Measurements from ENCODE around the gene DDI2. TPM values are rescaled to one million over a fixed set of nuclear protein-coding genes. Genes with fewer than 3 reads are reported as not detected.

The DDI2 gene
- total RNA-seq, 2 donors from 2014 or later: 23.6 to 25.1 TPM

DNA sequence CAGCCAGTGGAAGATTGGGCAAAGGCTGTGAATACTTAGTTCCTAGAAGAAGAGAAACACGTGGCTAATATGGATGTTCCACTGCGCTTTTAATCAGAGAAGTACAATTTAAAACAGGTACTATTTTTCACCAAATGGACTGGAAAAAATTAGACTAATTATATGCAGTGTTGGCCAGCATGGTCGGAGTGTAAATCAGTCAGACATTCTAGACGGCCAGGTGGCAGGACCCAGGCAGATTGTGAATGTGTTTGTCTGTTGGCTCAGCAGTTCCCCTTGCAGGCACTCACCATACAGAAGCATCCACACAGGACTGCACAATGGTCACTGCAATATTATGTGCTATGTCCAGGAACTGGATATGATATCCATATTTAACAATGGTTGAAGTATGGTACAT lies 94.9 kb downstream of the DDI2 start:
- no peak for ATAC-seq
- intact Hi-C loops (cut with DNase I): no loop called here
- DNase-seq: no peak

DNA sequence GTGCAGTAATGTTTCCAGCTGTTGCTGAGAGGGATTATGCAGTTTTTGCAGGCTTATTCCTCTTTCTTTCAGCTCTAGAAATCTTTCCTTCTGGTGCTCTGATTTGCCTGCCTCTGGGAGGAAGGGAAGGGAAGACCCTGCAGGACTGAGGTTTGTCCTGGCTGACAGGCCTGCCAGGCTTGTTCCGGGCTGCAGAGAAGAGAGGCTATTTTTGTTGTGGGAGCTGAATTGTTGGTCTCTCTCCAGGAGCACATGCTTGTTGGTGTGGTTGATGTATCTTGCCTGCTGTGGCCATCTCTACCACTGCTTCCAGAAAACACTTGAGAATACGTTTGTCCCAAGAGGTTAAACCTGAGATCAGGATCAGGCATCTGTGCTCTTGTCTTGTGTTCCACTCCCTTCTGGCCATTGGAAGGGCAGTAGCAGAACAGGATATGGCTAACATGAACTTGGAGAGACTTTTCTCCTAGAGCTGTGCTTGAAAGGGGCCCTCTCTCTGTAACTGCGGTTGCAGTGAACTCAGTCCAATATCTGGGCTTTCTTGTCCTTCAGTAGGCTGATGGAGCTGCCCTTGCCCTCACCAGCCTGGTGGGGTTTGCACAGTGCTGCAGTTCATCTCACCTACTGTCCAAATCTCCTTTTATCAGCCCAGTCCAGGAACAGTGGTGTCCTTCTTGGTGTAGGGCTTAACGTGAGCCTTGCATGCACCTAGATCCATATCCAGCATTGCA lies 97.3 kb downstream of the DDI2 start:
- DNase-seq (no peak), ATAC-seq (peak; percentile 81 to 86)
- intact Hi-C loops (cut with DNase I): no loop called here

- peak in 1 of 2 donors; percentile 20 for ATAC-seq
- intact Hi-C loops (cut with DNase I): no loop called here
- DNase-seq: no peak
These were observed 100.3 kb downstream of the DDI2 start for GRCh38 chr1:15717418-15718125.

DNA sequence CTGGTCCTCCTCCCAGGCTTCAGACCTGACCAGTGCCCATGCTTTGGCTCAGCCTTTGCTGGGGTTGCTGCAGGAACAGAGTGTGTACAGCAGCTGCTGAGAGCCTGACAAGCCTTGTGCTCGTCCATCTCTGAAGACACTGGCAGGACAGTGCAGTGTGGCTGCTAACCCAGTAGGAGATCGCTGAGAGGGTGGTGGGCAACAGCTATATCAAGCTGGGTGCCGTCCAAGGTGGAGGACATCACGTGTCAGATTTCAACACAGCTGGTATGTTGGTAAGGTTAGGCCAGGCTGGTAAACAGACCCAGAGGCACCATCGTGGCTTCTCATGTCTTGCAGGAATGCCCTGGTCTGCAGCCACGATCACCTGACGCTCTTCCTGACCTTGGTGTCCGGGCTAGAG lies 100.9 kb downstream of the DDI2 start:
- intact Hi-C loops (cut with DNase I): no loop called here
- peak; percentile 10 to 11 for ATAC-seq
- DNase-seq: no peak

Other genes with a start within 250 kb of the DDI2 start
- gene EFHD2, start 207.6 kb upstream of the DDI2 start, total RNA-seq: 10 to 100 TPM; 19.1 to 24.0 TPM
- gene CTRC, start 179.0 kb upstream of the DDI2 start, total RNA-seq: not detected
- gene CELA2A, start 160.7 kb upstream of the DDI2 start, total RNA-seq: not detected
- not detected for gene CELA2B, start 141.4 kb upstream of the DDI2 start, total RNA-seq
- 1 to 10 TPM; 8.5 to 9.8 TPM for gene CASP9, start 93.2 kb upstream of the DDI2 start, total RNA-seq
- gene DNAJC16, start 90.6 kb upstream of the DDI2 start, total RNA-seq: 10 to 100 TPM; 17.1 to 17.7 TPM
- gene AGMAT, start 32.4 kb upstream of the DDI2 start, total RNA-seq: under 1 TPM in 1 of 2 donors, not detected in 1; 0.13 TPM
- 10 to 100 TPM; 64.5 to 70.4 TPM for gene PLEKHM2, start 66.9 kb downstream of the DDI2 start, total RNA-seq
- 1 to 10 TPM; 5.4 to 7.3 TPM for gene SLC25A34, start 118.8 kb downstream of the DDI2 start, total RNA-seq
- not detected for gene TMEM82, start 125.0 kb downstream of the DDI2 start, total RNA-seq
- gene FBLIM1, start 141.3 kb downstream of the DDI2 start, total RNA-seq: 10 to 100 TPM; 75.1 to 82.8 TPM
- gene UQCRHL, start 190.2 kb downstream of the DDI2 start, total RNA-seq: 1 to 10 TPM; 3.9 to 4.0 TPM
- 10 to 100 TPM; 27.8 to 36.5 TPM for gene SPEN, start 230.2 kb downstream of the DDI2 start, total RNA-seq

Measured in left cardiac atrium (tissue), 4 donors.